Mesenchymal stem cell (in vitro differentiated cells and primary cell): ENCODE data around the gene TIPRL.

ENCODE experiments used
- DNase-seq: peaks from one replicate; pipeline ENCODE4 v3.0.0-alpha.2; 2013
- H2AFZ ChIP-seq: one replicate; pipeline ENCODE4 v1.6.1; 2013; ENCODE audit warnings: low read depth, mild to moderate bottlenecking, control low read depth, inconsistent platforms, low read length, moderate library complexity
- H2AK5ac ChIP-seq: 2 replicates; pipeline ENCODE4 v1.6.1; 2013; ENCODE audit warnings: low read length, moderate library complexity, mild to moderate bottlenecking, inconsistent platforms; ENCODE audit not compliant: severe bottlenecking
- H2BK120ac ChIP-seq: one replicate; pipeline ENCODE4 v1.6.1; 2013; ENCODE audit warnings: low read depth, mild to moderate bottlenecking, inconsistent platforms, low read length, moderate library complexity
- H2BK12ac ChIP-seq, 2 experiments: one replicate each; pipeline ENCODE4 v1.6.1; 2013; ENCODE audit warnings: inconsistent platforms in 2 of 2, low read length in 2 of 2, mild to moderate bottlenecking in 2 of 2, moderate library complexity in 2 of 2, control low read depth in 1 of 2
- H2BK15ac ChIP-seq: one replicate; pipeline ENCODE4 v1.6.1; 2013; ENCODE audit warnings: mild to moderate bottlenecking, low read depth, inconsistent platforms; ENCODE audit not compliant: poor library complexity, severe bottlenecking
- H2BK5ac ChIP-seq: 2 replicates; pipeline ENCODE4 v1.6.1; 2013; ENCODE audit warnings: low read depth, mild to moderate bottlenecking, low read length, control low read depth, inconsistent platforms; ENCODE audit not compliant: poor library complexity, severe bottlenecking
- H3K14ac ChIP-seq, 2 experiments: one replicate each; pipeline ENCODE4 v1.6.1; 2013; ENCODE audit warnings: inconsistent platforms in 2 of 2, low read length in 2 of 2, control low read depth in 1 of 2, mild to moderate bottlenecking in 1 of 2, moderate library complexity in 1 of 2
- H3K18ac ChIP-seq, 2 experiments: one replicate each; pipeline ENCODE4 v1.6.1; 2013; ENCODE audit warnings: inconsistent platforms in 2 of 2, low read length in 2 of 2, control low read depth in 1 of 2, low read depth in 1 of 2, mild to moderate bottlenecking in 1 of 2
- H3K23ac ChIP-seq, 2 experiments: one replicate each; pipeline ENCODE4 v1.6.1; 2013; ENCODE audit warnings: inconsistent platforms in 2 of 2, low read length in 2 of 2, mild to moderate bottlenecking in 2 of 2, moderate library complexity in 2 of 2, control low read depth in 1 of 2
- H3K27ac ChIP-seq: 2 replicates; pipeline ENCODE4 v1.5.1; 2013; ENCODE audit warnings: mild to moderate bottlenecking, moderate library complexity, low read length, control low read depth, inconsistent platforms; ENCODE audit not compliant: poor library complexity, severe bottlenecking
- H3K27me3 ChIP-seq, 2 experiments: 2 replicates each; pipeline versions ENCODE4 v1.6.1 to v1.7.0; 2013; ENCODE audit warnings: low read length in 2 of 2, mild to moderate bottlenecking in 2 of 2, moderate library complexity in 2 of 2, control low read depth in 1 of 2, inconsistent platforms in 1 of 2; ENCODE audit not compliant: control insufficient read depth in 1 of 2, insufficient read depth in 1 of 2
- H3K36me3 ChIP-seq, 2 experiments: 2 replicates each; pipeline versions ENCODE4 v1.6.1 to v1.7.0; 2013; ENCODE audit warnings: low read length in 2 of 2, control low read depth in 1 of 2, inconsistent platforms in 1 of 2, low read depth in 1 of 2, mild to moderate bottlenecking in 1 of 2; ENCODE audit not compliant: insufficient read depth in 2 of 2, control insufficient read depth in 1 of 2
- H3K4ac ChIP-seq, 2 experiments: one replicate each; pipeline ENCODE4 v1.6.1; 2013; ENCODE audit warnings: inconsistent platforms in 2 of 2, low read length in 2 of 2, mild to moderate bottlenecking in 2 of 2, moderate library complexity in 2 of 2, control low read depth in 1 of 2, low read depth in 1 of 2
- H3K4me1 ChIP-seq: 2 replicates; pipeline ENCODE4 v1.6.1; 2013; ENCODE audit warnings: low read depth, low read length, control low read depth; ENCODE audit not compliant: control insufficient read depth, insufficient read depth
- H3K4me2 ChIP-seq: 2 replicates; pipeline ENCODE4 v1.6.1; 2013; ENCODE audit warnings: low read length, mild to moderate bottlenecking, inconsistent platforms; ENCODE audit not compliant: poor library complexity, severe bottlenecking
- H3K4me3 ChIP-seq, 2 experiments: 2 replicates each; pipeline versions ENCODE4 v1.5.1 to v1.7.0; 2013; ENCODE audit warnings: low read length in 2 of 2, mild to moderate bottlenecking in 2 of 2, control low read depth in 1 of 2, low read depth in 1 of 2; ENCODE audit not compliant: insufficient read depth in 1 of 2
- H3K79me1 ChIP-seq: replicated peaks from 2 replicates; pipeline ENCODE4 v1.6.1; 2013; ENCODE audit warnings: mild to moderate bottlenecking, control low read depth, low read length, inconsistent platforms; ENCODE audit not compliant: poor library complexity, severe bottlenecking
- H3K9ac ChIP-seq: 2 replicates; pipeline ENCODE4 v1.7.0; 2013; ENCODE audit warnings: mild to moderate bottlenecking, low read length, moderate library complexity
- H3K9me3 ChIP-seq: 2 replicates; pipeline ENCODE4 v1.7.0; 2013; ENCODE audit warnings: mild to moderate bottlenecking, low read length; ENCODE audit not compliant: control insufficient read depth
- H4K8ac ChIP-seq: one replicate; pipeline ENCODE4 v1.6.1; 2013; ENCODE audit warnings: inconsistent platforms, mild to moderate bottlenecking, low read length, moderate library complexity
- H4K91ac ChIP-seq: one replicate; pipeline ENCODE4 v1.6.1; 2013; ENCODE audit warnings: mild to moderate bottlenecking, low read length, inconsistent platforms
- WGBS: methylation state at CpG from one replicate; pipeline ENCODE4 v1.1.7; 2013; ENCODE audit warnings: mixed read lengths; 5-methylcytosine and 5-hydroxymethylcytosine counted together

Gene TIPRL

GRCh38 chr1:168172250-168172915 lies 6.4 kb upstream of the TIPRL start:
- no peak overlapping the region for H3K14ac ChIP-seq
- no peak for DNase-seq
- H3K4me3 ChIP-seq: no peak overlapping the region
- H3K27ac ChIP-seq: no peak overlapping the region
- H3K23ac ChIP-seq: no peak overlapping the region
- no peaks in the 10 kb centered on the region for H3K36me3 ChIP-seq
- H4K91ac ChIP-seq: no peak overlapping the region
- H3K27me3 ChIP-seq: no peaks in the 10 kb centered on the region
- H3K4ac ChIP-seq: no peak overlapping the region
- H3K9me3 ChIP-seq: no peaks in the 10 kb centered on the region
- H2BK120ac ChIP-seq: no peak overlapping the region
- no peak overlapping the region for H3K4me2 ChIP-seq
- WGBS: 100% methylated on average over 2 of the region's 3 CpGs
- H3K4me1 ChIP-seq: no peaks in the 10 kb centered on the region
- H4K8ac ChIP-seq: no peak overlapping the region
- no peak overlapping the region for H2BK12ac ChIP-seq
- no peak overlapping the region for H2AK5ac ChIP-seq
- no peak overlapping the region for H2AFZ ChIP-seq
- no peak overlapping the region for H2BK5ac ChIP-seq
- H3K18ac ChIP-seq: no peak overlapping the region
- H3K9ac ChIP-seq: no peak overlapping the region
- no peaks in the 10 kb centered on the region for H3K79me1 ChIP-seq
- no peak overlapping the region for H2BK15ac ChIP-seq

- Histone ChIP-seq H3K4me1 (peaks cover 2% of the 10 kb centered on the region), H2AFZ (peak overlapping the region; percentile 60), H2BK5ac (no peak overlapping the region), H3K14ac (no peak overlapping the region), H3K4me3 (peak overlapping the region in 1 of 2 experiments; percentile 91), H4K8ac (peak overlapping the region; percentile 89), H2BK120ac (no peak overlapping the region), H3K27ac (peak overlapping the region; percentile 74), H2AK5ac (no peak overlapping the region), H2BK15ac (no peak overlapping the region), H3K4ac (no peak overlapping the region), H3K9me3 (no peaks in the 10 kb centered on the region), H3K4me2 (no peak overlapping the region), H3K23ac (no peak overlapping the region), H3K27me3 (no peaks in the 10 kb centered on the region), H2BK12ac (no peak overlapping the region), H3K9ac (peak overlapping the region; percentile 90), H3K79me1 (no peaks in the 10 kb centered on the region), H3K36me3 (no peaks in the 10 kb centered on the region), H4K91ac (no peak overlapping the region), H3K18ac (peak overlapping the region in 1 of 2 experiments; percentile 37)
- DNase-seq: no peak
- WGBS: 80% methylated on average over 5 of the region's 5 CpGs
Measured at GRCh38 chr1:168178227-168178637, 530 bp upstream of the TIPRL start.

GRCh38 chr1:168179438-168180147 lies 831 bp downstream of the TIPRL start:
- H4K8ac ChIP-seq: peak overlapping the region; percentile 29
- no peak overlapping the region for H3K14ac ChIP-seq
- no peak overlapping the region for H3K23ac ChIP-seq
- H3K9ac ChIP-seq: peak overlapping the region; percentile 93
- peaks cover 0 to 10% of the 10 kb centered on the region in 2 experiments for H3K36me3 ChIP-seq
- H3K4ac ChIP-seq: peak overlapping the region in 1 of 2 experiments; percentile 29
- 14% methylated on average over 19 of the region's 20 CpGs for WGBS
- H4K91ac ChIP-seq: no peak overlapping the region
- DNase-seq: peak; percentile 52
- no peaks in the 10 kb centered on the region for H3K27me3 ChIP-seq
- no peak overlapping the region for H2AK5ac ChIP-seq
- H2BK120ac ChIP-seq: no peak overlapping the region
- no peaks in the 10 kb centered on the region for H3K9me3 ChIP-seq
- peak overlapping the region; percentile 79 to 91 for H3K4me3 ChIP-seq
- H3K79me1 ChIP-seq: peaks cover 3% of the 10 kb centered on the region
- H2BK12ac ChIP-seq: peak overlapping the region in 1 of 2 experiments; percentile 61
- H3K4me1 ChIP-seq: peaks cover 2% of the 10 kb centered on the region
- H3K18ac ChIP-seq: peak overlapping the region; percentile 37 to 92
- peak overlapping the region; percentile 69 for H3K4me2 ChIP-seq
- H2BK5ac ChIP-seq: no peak overlapping the region
- no peak overlapping the region for H2AFZ ChIP-seq
- no peak overlapping the region for H2BK15ac ChIP-seq
- H3K27ac ChIP-seq: peak overlapping the region; percentile 88

- Histone ChIP-seq H3K14ac (no peak overlapping the region), H3K4me1 (peaks cover 2% of the 10 kb centered on the region), H3K23ac (no peak overlapping the region), H3K27me3 (no peaks in the 10 kb centered on the region), H3K18ac (no peak overlapping the region), H3K4me3 (peak overlapping the region in 1 of 2 experiments; percentile 91), H3K9me3 (no peaks in the 10 kb centered on the region), H2BK5ac (no peak overlapping the region), H2AFZ (no peak overlapping the region), H3K9ac (peak overlapping the region; percentile 93), H3K79me1 (peaks cover 3% of the 10 kb centered on the region), H2BK120ac (no peak overlapping the region), H3K36me3 (peaks cover 0 to 15% of the 10 kb centered on the region in 2 experiments), H3K4ac (no peak overlapping the region), H2BK12ac (no peak overlapping the region), H3K4me2 (peak overlapping the region; percentile 69), H2AK5ac (no peak overlapping the region), H4K91ac (no peak overlapping the region), H2BK15ac (no peak overlapping the region), H4K8ac (no peak overlapping the region), H3K27ac (no peak overlapping the region)
- 63% methylated on average over 2 of the region's 2 CpGs for WGBS
- DNase-seq: no peak
Measured at GRCh38 chr1:168180148-168180524, 1.4 kb downstream of the TIPRL start.
